Activated CD8-positive, alpha-beta T cell treated with anti-CD3 and anti-CD28 coated beads for 36 hours (primary cell): ENCODE measurements around the gene SLC4A1. TPM values are rescaled to one million over a fixed set of nuclear protein-coding genes. Genes with fewer than 3 reads are reported as not detected.

ENCODE experiments used
- ATAC-seq: fragments of 200-7000 bp; cut with Tn5 transposase; one replicate; pipeline ENCODE4 v1.10.0; 2021; ENCODE audit warnings: mild to moderate bottlenecking, moderate library complexity
- CTCF ChIA-PET: fragments of 350-600 bp; sonication (Branson Sonifier 250); formaldehyde crosslinking; loops from one replicate; lab custom pipeline; 2021; ENCODE audit warnings: antibody characterized with exemption; lab: Charles Lee
- POLR2A ChIA-PET: fragments of 350-600 bp; sonication (Branson Sonifier 250); formaldehyde crosslinking; loops from one replicate; lab custom pipeline; 2021; ENCODE audit warnings: antibody characterized with exemption; lab: Charles Lee
- DNase-seq: peaks from one replicate; pipeline ENCODE4 v3.0.0-alpha.2; 2020
- H3K27ac Mint-ChIP-seq: one replicate; pipeline ENCODE4 v1.8.0; 2021; ENCODE audit warnings: mild to moderate bottlenecking, mixed read lengths
- H3K27me3 Mint-ChIP-seq: one replicate; pipeline ENCODE4 v1.8.0; 2021; ENCODE audit warnings: mixed read lengths
- H3K36me3 Mint-ChIP-seq: one replicate; pipeline ENCODE4 v1.8.0; 2021; ENCODE audit warnings: low read depth, mixed read lengths
- H3K4me1 Mint-ChIP-seq: one replicate; pipeline ENCODE4 v1.8.0; 2021; ENCODE audit warnings: low read depth, mixed read lengths
- H3K4me3 Mint-ChIP-seq: one replicate; pipeline ENCODE4 v1.8.0; 2021; ENCODE audit warnings: mild to moderate bottlenecking, moderate library complexity, mixed read lengths
- H3K9me3 Mint-ChIP-seq: one replicate; pipeline ENCODE4 v1.8.0; 2021; ENCODE audit warnings: mixed read lengths
- intact Hi-C: fragments of 100-400 bp; cut with micrococcal nuclease; formaldehyde crosslinking; loops from one replicate; pipeline ENCODE4 v1.10.0; 2022
- total RNA-seq, 2 experiments: library from RNA; stranded (reverse); gene quantifications; one replicate each; pipeline ENCODE4 v1.2.3, GENCODE V29; 2021
- TF ChIP-seq, protein P1 (sequence below): fragments of 200-600 bp; IDR thresholded peaks from one replicate; pipeline ENCODE4 v1.8.0; 2022; ENCODE audit warnings: antibody characterized with exemption, mild to moderate bottlenecking

SLC4A1 gene
- total RNA-seq, 2 experiments from 2014 or later: not detected

DNA sequence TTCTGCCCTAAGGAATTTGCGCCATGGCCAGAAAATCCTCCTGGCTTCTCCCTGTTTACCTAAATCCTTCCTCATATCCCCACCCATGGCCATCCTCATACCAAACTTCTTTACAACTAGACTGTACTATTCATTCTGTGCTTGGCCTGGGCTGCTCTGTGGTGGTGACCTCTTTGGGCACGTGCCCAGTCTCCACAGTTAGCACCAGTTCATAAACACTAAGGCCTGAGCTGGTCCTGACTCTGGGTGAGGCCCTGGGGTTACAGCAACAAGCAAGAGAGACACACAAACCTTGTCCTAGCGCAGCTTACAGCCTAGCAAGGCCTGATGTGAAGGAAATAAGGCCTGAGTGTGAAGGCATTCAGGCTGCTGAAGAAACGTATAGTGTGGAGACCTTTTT, 65.2 kb downstream of the SLC4A1 start:
- no peak for DNase-seq
- Mint-ChIP-seq H3K27ac (peak overlapping the region; percentile 39), H3K27me3 (no peaks in the 10 kb centered on the region), H3K4me1 (peaks cover 31% of the 10 kb centered on the region), H3K9me3 (no peaks in the 10 kb centered on the region), H3K4me3 (no peak overlapping the region), H3K36me3 (peaks cover 10% of the 10 kb centered on the region)
- TF ChIP-seq, protein P1, sequence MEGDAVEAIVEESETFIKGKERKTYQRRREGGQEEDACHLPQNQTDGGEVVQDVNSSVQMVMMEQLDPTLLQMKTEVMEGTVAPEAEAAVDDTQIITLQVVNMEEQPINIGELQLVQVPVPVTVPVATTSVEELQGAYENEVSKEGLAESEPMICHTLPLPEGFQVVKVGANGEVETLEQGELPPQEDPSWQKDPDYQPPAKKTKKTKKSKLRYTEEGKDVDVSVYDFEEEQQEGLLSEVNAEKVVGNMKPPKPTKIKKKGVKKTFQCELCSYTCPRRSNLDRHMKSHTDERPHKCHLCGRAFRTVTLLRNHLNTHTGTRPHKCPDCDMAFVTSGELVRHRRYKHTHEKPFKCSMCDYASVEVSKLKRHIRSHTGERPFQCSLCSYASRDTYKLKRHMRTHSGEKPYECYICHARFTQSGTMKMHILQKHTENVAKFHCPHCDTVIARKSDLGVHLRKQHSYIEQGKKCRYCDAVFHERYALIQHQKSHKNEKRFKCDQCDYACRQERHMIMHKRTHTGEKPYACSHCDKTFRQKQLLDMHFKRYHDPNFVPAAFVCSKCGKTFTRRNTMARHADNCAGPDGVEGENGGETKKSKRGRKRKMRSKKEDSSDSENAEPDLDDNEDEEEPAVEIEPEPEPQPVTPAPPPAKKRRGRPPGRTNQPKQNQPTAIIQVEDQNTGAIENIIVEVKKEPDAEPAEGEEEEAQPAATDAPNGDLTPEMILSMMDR: no peak
- ChIA-PET CTCF (interaction anchor here (2.3 to 5.5 kb wide), 6 partner anchors 8 to 148 kb away, joined by 17 to 51 read pairs (median 24); partner anchors contain the start of genes GRN and TMUB2), POLR2A (interaction anchor here (0.6 to 5.6 kb wide), 3 partner anchors 8 to 16 kb away, joined by 5 to 58 read pairs (median 30); partner anchors contain the start of gene UBTF)
- ATAC-seq: no peak
- intact Hi-C loops: loop anchor here (5.0 kb wide), 2 partner anchors 130 to 145 kb away; partner anchors contain the start of gene GRN

DNA sequence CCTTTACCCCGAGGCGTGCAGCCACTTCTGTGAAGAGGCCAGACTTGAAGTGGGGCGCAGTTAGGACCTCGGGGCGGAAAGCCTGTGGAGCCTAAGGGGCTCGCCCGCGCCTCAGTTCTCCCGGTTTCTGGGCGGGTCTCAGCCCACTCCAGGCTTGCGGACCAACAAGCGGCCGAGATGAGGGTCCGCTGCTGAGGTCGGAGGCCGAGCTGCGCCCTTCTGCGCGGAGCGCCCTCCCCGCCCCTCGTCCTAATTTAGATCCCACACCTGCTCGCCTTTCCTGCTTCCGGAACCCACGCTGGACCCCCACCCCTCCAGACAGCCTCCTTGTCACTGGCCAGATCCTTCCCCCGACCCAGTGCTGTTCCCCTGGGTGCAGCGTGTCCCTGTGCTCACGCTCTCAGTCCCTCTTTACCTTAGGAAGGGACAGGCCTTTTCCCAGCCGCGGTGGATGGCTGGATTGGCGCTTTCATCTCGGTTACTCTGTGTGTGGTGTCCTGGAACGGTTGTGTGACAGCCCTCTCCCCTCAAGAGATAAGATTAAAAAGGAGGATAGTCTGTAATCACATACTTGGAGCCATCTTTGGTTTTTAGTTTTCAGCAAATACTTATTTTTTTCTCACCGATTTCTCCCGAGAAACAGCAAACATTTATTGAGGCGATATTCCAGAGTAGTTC, 67.3 kb downstream of the SLC4A1 start:
- Mint-ChIP-seq H3K4me3 (peak overlapping the region; percentile 89), H3K27me3 (no peaks in the 10 kb centered on the region), H3K4me1 (peaks cover 38% of the 10 kb centered on the region), H3K27ac (peak overlapping the region; percentile 97), H3K9me3 (no peaks in the 10 kb centered on the region), H3K36me3 (peaks cover 8% of the 10 kb centered on the region)
- TF ChIP-seq, protein P1: no peak
- intact Hi-C loops: loop anchor here (5.0 kb wide), 2 partner anchors 132 to 147 kb away; partner anchors contain the start of gene GRN
- DNase-seq (no peak), ATAC-seq (no peak)
- ChIA-PET POLR2A (interaction anchor here (1.1 to 5.6 kb wide), 4 partner anchors 10 to 145 kb away, joined by 3 to 58 read pairs (median 16); partner anchors contain the start of genes GRN and UBTF), CTCF (interaction anchor here (1.0 to 5.5 kb wide), 6 partner anchors 10 to 150 kb away, joined by 3 to 51 read pairs (median 17); partner anchors contain the start of gene GRN)

- Mint-ChIP-seq H3K4me3 (peak within 1 kb of the TSS; percentile 89), H3K4me1 (peaks cover 38% of the 10 kb centered on the region), H3K9me3 (no peaks in the 10 kb centered on the region), H3K27ac (peak within 1 kb of the TSS; percentile 97), H3K27me3 (no peaks in the 10 kb centered on the region), H3K36me3 (peaks cover 12% of the 10 kb centered on the region)
- TF ChIP-seq, protein P1: no peak
- DNase-seq: peak; percentile 100
- ATAC-seq: peak; percentile 85
- ChIA-PET CTCF (interaction anchor here (1.0 to 5.5 kb wide), 3 partner anchors 10 to 146 kb away, joined by 3 to 51 read pairs (median 11); partner anchors contain the start of gene GRN), POLR2A (interaction anchor here (0.6 to 5.6 kb wide), 10 partner anchors 9 to 155 kb away, joined by 3 to 58 read pairs (median 4); partner anchors contain the start of genes TMUB2 and UBTF)
- intact Hi-C loops: loop anchor here (5.0 kb wide), 2 partner anchors 132 to 147 kb away; partner anchors contain the start of gene GRN
These were observed 68.1 kb downstream of the SLC4A1 start, which contains the start of gene ATXN7L3 for GRCh38 chr17:44199553-44200477. TSS of gene ATXN7L3 (minus strand) at chr17:44199884. CDS start at chr17:44198070, 1,814 bp downstream.

DNA sequence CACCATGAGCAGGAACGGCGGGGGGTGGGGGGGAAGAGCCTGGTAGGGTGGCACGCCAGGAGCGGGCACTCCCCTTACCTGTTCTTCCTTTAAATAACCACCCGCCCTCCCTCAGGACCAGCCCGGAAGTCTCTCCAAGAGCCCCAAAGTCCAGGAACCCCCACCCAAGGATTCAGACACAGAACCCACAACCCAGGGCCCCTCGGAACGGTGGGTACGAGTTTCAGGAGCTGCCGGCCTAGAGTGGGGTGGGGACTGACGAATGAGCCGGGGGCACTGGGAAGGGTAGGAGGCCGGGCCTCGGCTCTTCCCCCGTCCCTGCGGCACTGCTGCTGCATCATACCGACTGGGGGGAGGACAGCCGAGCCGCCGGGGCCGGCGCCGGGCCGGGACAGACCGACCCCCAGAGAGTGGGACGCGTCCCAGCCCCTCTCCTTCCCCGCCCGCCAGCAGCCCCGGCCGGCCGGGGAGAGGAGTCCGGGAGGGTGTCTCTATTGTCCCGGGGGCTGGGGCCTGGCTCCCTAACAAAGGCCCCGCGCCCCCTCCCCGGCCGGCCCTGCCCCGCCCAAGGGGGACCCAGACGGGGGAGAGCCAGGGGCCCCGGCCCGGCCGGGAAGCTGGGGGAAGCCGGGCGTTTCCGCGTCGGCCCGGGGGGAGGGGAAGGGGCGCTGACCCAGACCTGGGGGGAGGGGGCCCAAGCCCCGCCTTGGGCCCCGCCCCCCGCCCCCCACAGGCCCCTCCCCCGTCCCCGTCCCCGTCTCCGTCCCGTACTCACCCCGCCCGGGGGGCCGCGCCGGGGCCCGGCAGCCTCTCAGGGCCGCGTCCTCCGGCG, 69.0 kb downstream of the SLC4A1 start:
- intact Hi-C loops: no loop called here
- Mint-ChIP-seq H3K36me3 (peaks cover 15% of the 10 kb centered on the region), H3K27ac (peak overlapping the region; percentile 87), H3K4me1 (peaks cover 33% of the 10 kb centered on the region), H3K27me3 (no peaks in the 10 kb centered on the region), H3K9me3 (no peaks in the 10 kb centered on the region), H3K4me3 (peak overlapping the region; percentile 83)
- ATAC-seq (peak; percentile 13), DNase-seq (peak; percentile 61)
- CTCF ChIA-PET: interaction anchor here (1.0 to 2.7 kb wide), 5 partner anchors 11 to 147 kb away, joined by 4 to 11 read pairs (median 6); partner anchors contain the start of gene GRN
- TF ChIP-seq, protein P1: no peak
- POLR2A ChIA-PET: interaction anchor here (0.6 to 3.9 kb wide), 10 partner anchors 8 to 156 kb away, joined by 3 to 35 read pairs (median 4); partner anchors contain the start of genes TMUB2 and UBTF
